Measurements from ENCODE around the gene FGD2. TPM values are rescaled to one million over a fixed set of nuclear protein-coding genes. Genes with fewer than 3 reads are reported as not detected.

FGD2 gene
- polyA plus RNA-seq, 12 donors = 2.4 to 8.1 (median 3.0) TPM; not detected in 1

GRCh38 chr6:37018198-37019064, 13.0 kb downstream of the FGD2 start:
- DNase-seq = peak; percentile 88

- DNase-seq = no peak
Measured at GRCh38 chr6:37019065-37019450, 13.6 kb downstream of the FGD2 start.

GRCh38 chr6:37020381-37020780, 14.9 kb downstream of the FGD2 start:
- no peak for DNase-seq

- no peak for DNase-seq
Measured at GRCh38 chr6:37020812-37021211, 15.4 kb downstream of the FGD2 start.

- DNase-seq = no peak
Measured at GRCh38 chr6:37021356-37022129, 16.1 kb downstream of the FGD2 start.

- DNase-seq = no peak
Measured at GRCh38 chr6:37022135-37022863, 16.8 kb downstream of the FGD2 start.

- no peak for DNase-seq
Measured at GRCh38 chr6:37024656-37025337, 19.3 kb downstream of the FGD2 start.

GRCh38 chr6:37025621-37026466, 20.4 kb downstream of the FGD2 start:
- no peak for DNase-seq

GRCh38 chr6:37027036-37027720, 21.7 kb downstream of the FGD2 start:
- DNase-seq = no peak

- DNase-seq = no peak
Measured at GRCh38 chr6:37027811-37028469, 22.5 kb downstream of the FGD2 start.

- peak; percentile 66 for DNase-seq
Measured at GRCh38 chr6:37029249-37029971, 24.0 kb downstream of the FGD2 start.

- DNase-seq = no peak
Measured at GRCh38 chr6:37030599-37030998, 25.1 kb downstream of the FGD2 start.

GRCh38 chr6:37032239-37032638, 26.8 kb downstream of the FGD2 start:
- no peak for DNase-seq

GRCh38 chr6:37033255-37033654, 27.8 kb downstream of the FGD2 start:
- DNase-seq = no peak

GRCh38 chr6:37033819-37034795, 28.7 kb downstream of the FGD2 start:
- DNase-seq = no peak

GRCh38 chr6:37036146-37036545, 30.7 kb downstream of the FGD2 start:
- no peak for DNase-seq
